HCT116 (cell line): ENCODE measurements around the gene IFIT1. TPM values are rescaled to one million over a fixed set of nuclear protein-coding genes. Genes with fewer than 3 reads are reported as not detected.

ENCODE experiments used
- ATAC-seq: fragments of 200-7000 bp; cut with Tn5 transposase; 2 replicates; pipeline ENCODE4 v1.9.1; 2020; ENCODE audit warnings: mild to moderate bottlenecking, moderate library complexity
- BruUV-seq: library from RNA; stranded (reverse); fragments of 400-500 nt; replicated peaks from 2 replicates; lab custom pipeline; 2021; lab: Mats Ljungman, UMichigan
- CTCF ChIA-PET: fragments of 300-600 bp; sonication (Branson Sonifier 250); formaldehyde crosslinking; loops from one replicate; lab custom pipeline; 2021; ENCODE audit warnings: antibody characterized with exemption; lab: Charles Lee
- POLR2A ChIA-PET: fragments of 300-600, 350-600 bp; sonication (Branson Sonifier 250); formaldehyde crosslinking; loops from one replicate; lab custom pipeline; 2021; ENCODE audit warnings: antibody characterized with exemption; lab: Charles Lee
- RAD21 ChIA-PET, 2 experiments: fragments of 300-600 bp; sonication (Branson Sonifier 250); formaldehyde crosslinking; loops; one replicate each; lab custom pipeline; 2023; ENCODE audit warnings: low total read pairs in 2 of 2; ENCODE audit not compliant: uncharacterized antibody in 2 of 2, unreplicated experiment in 2 of 2, low non-redundant PET in 1 of 2; lab: Charles Lee
- DNase-seq: peaks from one replicate; pipeline ENCODE4 v3.0.0-alpha.2; 2010; ENCODE audit warnings: low read depth, low spot score
- H2AFZ ChIP-seq: fragments of 200-600 bp; shearing (Covaris generic), sonication (generic); 2 replicates; pipeline ENCODE4 v1.6.1; 2017; ENCODE audit warnings: low read depth, mixed run types, mixed read lengths, antibody characterized with exemption, low read length; ENCODE audit not compliant: poor library complexity, severe bottlenecking
- H3K27ac ChIP-seq: 2 replicates; pipeline ENCODE4 v1.5.1; 2012; ENCODE audit warnings: low read depth, low read length
- H3K27me3 ChIP-seq: fragments of 200-600 bp; sonication (generic); 2 replicates; pipeline ENCODE4 v1.6.1; 2016; ENCODE audit warnings: mixed run types, low read length, mixed read lengths; ENCODE audit not compliant: insufficient read depth
- H3K36me3 ChIP-seq, 2 experiments: fragments of 200-500 bp in 1 of 2; fragments of 200-600 bp in 1 of 2; sonication (Bioruptor generic) in 1 of 2; sonication (generic) in 1 of 2; 2 replicates each; pipeline versions ENCODE4 v1.5.1 to v1.6.1; 2014 to 2016; ENCODE audit warnings: low read length in 2 of 2, inconsistent platforms in 1 of 2, mixed read lengths in 1 of 2, mixed run types in 1 of 2; ENCODE audit not compliant: insufficient read depth in 2 of 2, control insufficient read depth in 1 of 2
- H3K4me1 ChIP-seq, 2 experiments: fragments of 200-600 bp in 1 of 2; sonication (generic) in 1 of 2; 2 replicates each; pipeline versions ENCODE4 v1.5.1 to v1.6.1; 2012 to 2017; ENCODE audit warnings: low read length in 2 of 2, inconsistent platforms in 1 of 2, mild to moderate bottlenecking in 1 of 2, mixed read lengths in 1 of 2, mixed run types in 1 of 2, moderate library complexity in 1 of 2; ENCODE audit not compliant: insufficient read depth in 2 of 2, control insufficient read depth in 1 of 2
- H3K4me2 ChIP-seq: fragments of 200-600 bp; sonication (generic); 2 replicates; pipeline ENCODE4 v1.6.1; 2017; ENCODE audit warnings: mixed run types, low read length, mixed read lengths
- H3K4me3 ChIP-seq, 2 experiments: fragments of 200-600 bp in 1 of 2; sonication (generic) in 1 of 2; replicated peaks in 1 of 2; 2 replicates each; pipeline ENCODE4 v1.5.1; 2011 to 2016; ENCODE audit warnings: low read length in 2 of 2, control low read depth in 1 of 2, low read depth in 1 of 2, mild to moderate bottlenecking in 1 of 2, mixed read lengths in 1 of 2, mixed run types in 1 of 2
- H3K79me2 ChIP-seq: fragments of 200-600 bp; sonication (generic); 2 replicates; pipeline ENCODE4 v1.6.1; 2017; ENCODE audit warnings: mild to moderate bottlenecking, mixed run types, low read length, moderate library complexity, mixed read lengths; ENCODE audit not compliant: insufficient read depth
- H3K9ac ChIP-seq: fragments of 200-600 bp; sonication (generic); 2 replicates; pipeline ENCODE4 v1.6.1; 2016; ENCODE audit warnings: low read length, mixed read lengths
- H3K9me2 ChIP-seq: fragments of 200-600 bp; sonication (generic), shearing (Covaris generic); 2 replicates; pipeline ENCODE4 v1.6.1; 2017; ENCODE audit warnings: mixed run types, mild to moderate bottlenecking, moderate library complexity; ENCODE audit not compliant: insufficient read depth
- H3K9me3 ChIP-seq, 2 experiments: fragments of 200-500 bp in 1 of 2; fragments of 200-600 bp in 1 of 2; sonication (Bioruptor generic) in 1 of 2; sonication (generic) in 1 of 2; 2 replicates each; pipeline ENCODE4 v1.6.1; 2014 to 2017; ENCODE audit warnings: low read length in 2 of 2, mixed read lengths in 2 of 2, inconsistent platforms in 1 of 2, low read depth in 1 of 2, mild to moderate bottlenecking in 1 of 2, mixed run types in 1 of 2, moderate library complexity in 1 of 2; ENCODE audit not compliant: control insufficient read depth in 1 of 2, insufficient read depth in 1 of 2
- H4K20me1 ChIP-seq: fragments of 200-600 bp; sonication (generic), shearing (Covaris generic); 2 replicates; pipeline ENCODE4 v1.6.1; 2017; ENCODE audit warnings: mixed run types, mild to moderate bottlenecking, moderate library complexity; ENCODE audit not compliant: insufficient read depth
- EZH2 ChIP-seq: fragments of 200-600 bp; sonication (generic); IDR thresholded peaks from 2 replicates; pipeline ENCODE4 v1.6.1; 2017; ENCODE audit warnings: antibody characterized with exemption, mixed run types
- EZH2phosphoT487 ChIP-seq: fragments of 200-600 bp; IDR thresholded peaks from 2 replicates; pipeline ENCODE4 v1.6.1; 2018; ENCODE audit warnings: antibody characterized with exemption, borderline replicate concordance
- JUND ChIP-seq: IDR thresholded peaks from 2 replicates; pipeline ENCODE4 v1.6.1; 2012
- POLR2A ChIP-seq: IDR thresholded peaks from 2 replicates; pipeline ENCODE4 v1.7.0; 2011; ENCODE audit warnings: borderline replicate concordance; ENCODE audit not compliant: insufficient read depth, insufficient read length; ENCODE audit errors: extremely low read depth
- POLR2AphosphoS5 ChIP-seq: IDR thresholded peaks from 2 replicates; pipeline ENCODE4 v1.6.1; 2011; ENCODE audit warnings: mild to moderate bottlenecking, low read depth, low read length, moderate library complexity
- SIN3A ChIP-seq: IDR thresholded peaks from 2 replicates; pipeline ENCODE4 v1.6.1; 2012; ENCODE audit warnings: low read depth
- SP1 ChIP-seq: IDR thresholded peaks from 2 replicates; pipeline ENCODE4 v1.6.1; 2012; ENCODE audit warnings: low read depth
- TCF7L2 ChIP-seq: IDR thresholded peaks from 2 replicates; pipeline ENCODE4 v1.7.0; 2011; ENCODE audit warnings: borderline replicate concordance, inconsistent platforms; ENCODE audit not compliant: insufficient read depth, insufficient read length; ENCODE audit errors: extremely low read depth
- YY1 ChIP-seq: IDR thresholded peaks from 2 replicates; pipeline ENCODE4 v1.6.1; 2011; ENCODE audit warnings: low read length, low read depth, moderate library complexity, mild to moderate bottlenecking; ENCODE audit not compliant: insufficient replicate concordance; ENCODE audit errors: extremely low read depth
- ZNF274 ChIP-seq: fragments of 200-500 bp; sonication (Bioruptor generic); IDR thresholded peaks from 2 replicates; pipeline ENCODE4 v1.6.1; 2014; ENCODE audit warnings: mild to moderate bottlenecking, low read depth, low read length, inconsistent platforms
- intact Hi-C: fragments of 100-400 bp; cut with micrococcal nuclease; formaldehyde crosslinking; loops from 2 replicates; pipeline ENCODE4 v1.10.0; 2022
- total RNA-seq: library from RNA; stranded (reverse); gene quantifications from one replicate; pipeline ENCODE4 v1.2.1, GENCODE V29; 2021; ENCODE audit not compliant: unreplicated experiment
- TF ChIP-seq, protein P1 (sequence below): IDR thresholded peaks from 2 replicates; pipeline ENCODE4 v1.6.1; 2011; ENCODE audit warnings: mild to moderate bottlenecking, low read length, moderate library complexity; ENCODE audit not compliant: insufficient replicate concordance; ENCODE audit errors: extremely low read depth

IFIT1 gene
- total RNA-seq, 1 experiment from 2014 or later: 3.6 TPM

GRCh38 chr10:89391907-89392756, at the start of gene IFIT1 (continued):
- no peak for TF ChIP-seq EZH2
- TF ChIP-seq SP1: peak; percentile 44; the same call in 1 of the 2 replicates

- no peak for TF ChIP-seq TCF7L2
- no peak for TF ChIP-seq EZH2phosphoT487
- TF ChIP-seq JUND: no peak
- no peak for TF ChIP-seq SIN3A
- TF ChIP-seq, protein P1, sequence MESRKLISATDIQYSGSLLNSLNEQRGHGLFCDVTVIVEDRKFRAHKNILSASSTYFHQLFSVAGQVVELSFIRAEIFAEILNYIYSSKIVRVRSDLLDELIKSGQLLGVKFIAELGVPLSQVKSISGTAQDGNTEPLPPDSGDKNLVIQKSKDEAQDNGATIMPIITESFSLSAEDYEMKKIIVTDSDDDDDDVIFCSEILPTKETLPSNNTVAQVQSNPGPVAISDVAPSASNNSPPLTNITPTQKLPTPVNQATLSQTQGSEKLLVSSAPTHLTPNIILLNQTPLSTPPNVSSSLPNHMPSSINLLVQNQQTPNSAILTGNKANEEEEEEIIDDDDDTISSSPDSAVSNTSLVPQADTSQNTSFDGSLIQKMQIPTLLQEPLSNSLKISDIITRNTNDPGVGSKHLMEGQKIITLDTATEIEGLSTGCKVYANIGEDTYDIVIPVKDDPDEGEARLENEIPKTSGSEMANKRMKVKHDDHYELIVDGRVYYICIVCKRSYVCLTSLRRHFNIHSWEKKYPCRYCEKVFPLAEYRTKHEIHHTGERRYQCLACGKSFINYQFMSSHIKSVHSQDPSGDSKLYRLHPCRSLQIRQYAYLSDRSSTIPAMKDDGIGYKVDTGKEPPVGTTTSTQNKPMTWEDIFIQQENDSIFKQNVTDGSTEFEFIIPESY: no peak
- TF ChIP-seq POLR2A: no peak
- no peak for TF ChIP-seq EZH2
- TF ChIP-seq POLR2AphosphoS5: no peak
- TF ChIP-seq YY1: no peak
- no peak for TF ChIP-seq ZNF274
- H2AFZ ChIP-seq: no peak overlapping the region
- intact Hi-C loops: no loop called here
- no peak overlapping the region for H3K27ac ChIP-seq
- H3K4me2 ChIP-seq: no peak overlapping the region
- ATAC-seq (no peak), DNase-seq (no peak)
- no peak overlapping the region for H3K4me3 ChIP-seq
- H3K27me3 ChIP-seq: no peaks in the 10 kb centered on the region
- no peaks in the 10 kb centered on the region for H3K9me3 ChIP-seq
- H3K9me2 ChIP-seq: no peaks in the 10 kb centered on the region
- BruUV-seq: no TSS peak
- no peaks in the 10 kb centered on the region for H3K36me3 ChIP-seq
- POLR2A ChIA-PET: interaction anchor here (1.3 kb wide), 1 partner anchor 16 kb away, joined by 3 read pairs; the partner anchor contains the start of gene IFIT3
- RAD21 ChIA-PET: no interaction called here
- no peaks in the 10 kb centered on the region for H3K4me1 ChIP-seq
- H3K79me2 ChIP-seq: no peaks in the 10 kb centered on the region
- no peaks in the 10 kb centered on the region for H4K20me1 ChIP-seq
- CTCF ChIA-PET: no interaction called here
- H3K9ac ChIP-seq: no peak overlapping the region
Measured at GRCh38 chr10:89343089-89343767, 49.2 kb upstream of the IFIT1 start.
